HuH-7 (cell line): Measurements from ENCODE around the gene CHST11.

ENCODE experiments used
- DNase-seq: peaks from one replicate; pipeline ENCODE4 v3.0.0; 2011; ENCODE audit warnings: low spot score

Gene CHST11

GRCh38 chr12:104720339-104721038 is 263.7 kb downstream of the CHST11 start:
- no peak for DNase-seq

GRCh38 chr12:104721039-104721405 is 264.3 kb downstream of the CHST11 start:
- no peak for DNase-seq

- no peak for DNase-seq
Measured at GRCh38 chr12:104721936-104722335, 265.2 kb downstream of the CHST11 start.

GRCh38 chr12:104722601-104723534 is 266.1 kb downstream of the CHST11 start:
- DNase-seq, result no peak

GRCh38 chr12:104723895-104724294 is 267.1 kb downstream of the CHST11 start:
- no peak for DNase-seq

GRCh38 chr12:104724992-104725585 is 268.3 kb downstream of the CHST11 start:
- no peak for DNase-seq

- DNase-seq, result no peak
Measured at GRCh38 chr12:104725610-104726009, 268.9 kb downstream of the CHST11 start.

- DNase-seq, result no peak
Measured at GRCh38 chr12:104727726-104728465, 271.1 kb downstream of the CHST11 start.

GRCh38 chr12:104729091-104729490 is 272.3 kb downstream of the CHST11 start:
- DNase-seq, result no peak

- no peak for DNase-seq
Measured at GRCh38 chr12:104729610-104730446, 273.1 kb downstream of the CHST11 start.

- DNase-seq, result no peak
Measured at GRCh38 chr12:104730763-104731162, 274.0 kb downstream of the CHST11 start.

- DNase-seq, result peak; percentile 23
Measured at GRCh38 chr12:104733717-104734175, 277.0 kb downstream of the CHST11 start.

GRCh38 chr12:104734541-104735095 is 277.9 kb downstream of the CHST11 start:
- no peak for DNase-seq

- no peak for DNase-seq
Measured at GRCh38 chr12:104735801-104736200, 279.1 kb downstream of the CHST11 start.

GRCh38 chr12:104736307-104736706 is 279.6 kb downstream of the CHST11 start:
- no peak for DNase-seq

GRCh38 chr12:104737113-104737512 is 280.4 kb downstream of the CHST11 start:
- DNase-seq, result no peak

GRCh38 chr12:104737791-104738301 is 281.1 kb downstream of the CHST11 start:
- no peak for DNase-seq

- no peak for DNase-seq
Measured at GRCh38 chr12:104738331-104738730, 281.6 kb downstream of the CHST11 start.

GRCh38 chr12:104738776-104739642 is 282.3 kb downstream of the CHST11 start:
- no peak for DNase-seq

GRCh38 chr12:104740668-104741067 is 283.9 kb downstream of the CHST11 start:
- DNase-seq, result no peak
